ENCODE measurements around the gene PIP4K2B.

- TF ChIP-seq CTCF (conservative IDR thresholded peaks at IDR 0.05) (no peak), EZH2 (IDR thresholded peaks at IDR 0.05; ENCODE audit: low read depth) (no peak)
Measured at GRCh38 chr17:38733282-38733981, 65.9 kb downstream of the PIP4K2B start.
